GM12864 (cell line): Measurements from ENCODE around the gene TWF2.

ENCODE experiments used
- DNase-seq: peaks from one replicate; pipeline ENCODE4 v3.0.0-alpha.2; 2011; ENCODE audit warnings: low read depth
- H3K4me3 ChIP-seq: 2 replicates; pipeline ENCODE4 v1.5.1; 2011; ENCODE audit warnings: mild to moderate bottlenecking, low read depth, low read length, control low read depth
- CTCF ChIP-seq: IDR thresholded peaks from 2 replicates; pipeline ENCODE4 v1.5.1; 2011; ENCODE audit warnings: low read depth, mild to moderate bottlenecking, moderate library complexity, low read length, control low read depth, inconsistent platforms; ENCODE audit errors: missing control alignments

Gene TWF2

GRCh38 chr3:52182196-52182595 is 56.8 kb downstream of the TWF2 start:
- no peak overlapping the region for H3K4me3 ChIP-seq
- no peak for TF ChIP-seq CTCF
- no peak for DNase-seq

- DNase-seq: no peak
- no peak for TF ChIP-seq CTCF
These were observed 57.4 kb downstream of the TWF2 start for GRCh38 chr3:52181543-52181942.

More at GRCh38 chr3:52181543-52181942, 57.4 kb downstream of the TWF2 start:
- no peak overlapping the region for H3K4me3 ChIP-seq
